HepG2 (cell line): ENCODE measurements around the gene PAN2. TPM values are rescaled to one million over a fixed set of nuclear protein-coding genes. Genes with fewer than 3 reads are reported as not detected.
A peak's percentile ranks its signal among the peaks of the same experiment; 100 is the strongest.

Experiments used
- HOXA3 ChIP-seq: sonication (generic); formaldehyde crosslinking; IDR thresholded peaks from 2 replicates; pipeline ENCODE4 v1.5.0; 2020; ENCODE audit warnings: missing genetic modification reagents
- KLF15 ChIP-seq: sonication (generic); formaldehyde crosslinking; IDR thresholded peaks from 2 replicates; pipeline ENCODE4 v1.8.1; 2023; ENCODE audit warnings: borderline replicate concordance, mild to moderate bottlenecking, inconsistent platforms, missing genetic modification reagents, mixed read lengths
- MBNL3 ChIP-seq: fragments of 250-450 bp; sonication (Bioruptor Pico); conservative IDR thresholded peaks from 2 replicates; pipeline ENCODE4 v1.8.0; 2022; ENCODE audit warnings: mild to moderate bottlenecking, inconsistent platforms
- MEIS1 ChIP-seq: sonication (generic); formaldehyde crosslinking; IDR thresholded peaks from 2 replicates; pipeline ENCODE4 v1.9.0; 2021; ENCODE audit warnings: mild to moderate bottlenecking, missing genetic modification reagents, moderate library complexity, borderline replicate concordance
- MIER3 ChIP-seq: IDR thresholded peaks from 2 replicates; pipeline ENCODE4 v1.6.1; 2016; ENCODE audit warnings: missing compliant biosample characterization, borderline replicate concordance
- NCOA1 ChIP-seq: sonication (generic); formaldehyde crosslinking; IDR thresholded peaks from 2 replicates; pipeline ENCODE4 v1.9.0; 2021; ENCODE audit warnings: missing genetic modification reagents
- PAX8 ChIP-seq: sonication (generic); formaldehyde crosslinking; IDR thresholded peaks from 2 replicates; pipeline ENCODE4 v1.8.0; 2022; ENCODE audit warnings: mild to moderate bottlenecking, missing genetic modification reagents, borderline replicate concordance
- POLR2AphosphoS5 ChIP-seq: IDR thresholded peaks from 2 replicates; pipeline ENCODE4 v1.6.1; 2012; ENCODE audit warnings: low read depth, low read length
- PRPF4 ChIP-seq: fragments of 200-400 bp; formaldehyde crosslinking; IDR thresholded peaks from 2 replicates; pipeline ENCODE4 v1.6.1; 2016; ENCODE audit warnings: low read length, low read depth; ENCODE audit not compliant: poor library complexity, severe bottlenecking
- SALL1 ChIP-seq: sonication (generic); formaldehyde crosslinking; IDR thresholded peaks from 2 replicates; pipeline ENCODE4 v1.8.0; 2022; ENCODE audit warnings: mild to moderate bottlenecking, missing genetic modification reagents
- SMYD3 ChIP-seq: sonication (generic); formaldehyde crosslinking; IDR thresholded peaks from 2 replicates; pipeline ENCODE4 v1.8.1; 2023; ENCODE audit warnings: mild to moderate bottlenecking, missing genetic modification reagents
- ZNF616 ChIP-seq: sonication (generic); formaldehyde crosslinking; IDR thresholded peaks from 2 replicates; pipeline ENCODE4 v1.5.0; 2020; ENCODE audit warnings: low read depth, mild to moderate bottlenecking, missing genetic modification reagents
- ZNF670 ChIP-seq: sonication (generic); formaldehyde crosslinking; IDR thresholded peaks from 2 replicates; pipeline ENCODE4 v1.8.0; 2022; ENCODE audit warnings: mild to moderate bottlenecking, missing genetic modification reagents, borderline replicate concordance
- ZNF713 ChIP-seq: sonication (generic); formaldehyde crosslinking; IDR thresholded peaks from 2 replicates; pipeline ENCODE4 v1.4.0; 2020; ENCODE audit warnings: mild to moderate bottlenecking, missing genetic modification reagents
- ZSCAN21 ChIP-seq: sonication (generic); formaldehyde crosslinking; IDR thresholded peaks from 2 replicates; pipeline ENCODE4 v1.8.0; 2022; ENCODE audit warnings: mild to moderate bottlenecking, missing genetic modification reagents, moderate library complexity, borderline replicate concordance
- polyA plus RNA-seq, 8 experiments: library from polyadenylated mRNA; depleted of rRNA in 3 of 8; stranded (reverse) in 7 of 8; unstranded in 1 of 8; fragments of >200 nt; fragmentation: Illumina TruSeq in 4 of 8; extraction: Trizol in 4 of 8; gene quantifications; 2 replicates each; pipeline versions ENCODE4 v1.2.1 to v1.2.3, GENCODE V29; 2011 to 2016; ENCODE audit warnings: low read depth in 4 of 8, missing spikeins in 1 of 8, mixed read lengths in 1 of 8; ENCODE audit not compliant: insufficient read depth in 1 of 8
- total RNA-seq, 5 experiments: library from RNA; depleted of rRNA; stranded (reverse); fragments of >200 nt; fragmentation: Illumina TruSeq; extraction: Trizol; gene quantifications; 2 replicates each; pipeline ENCODE4 v1.2.3, GENCODE V29; 2016; ENCODE audit warnings: low read depth in 1 of 5
- TF ChIP-seq, protein P1 (sequence below): sonication (generic); formaldehyde crosslinking; IDR thresholded peaks from 2 replicates; pipeline ENCODE4 v1.8.1; 2022; ENCODE audit warnings: low read depth, mild to moderate bottlenecking, missing genetic modification reagents
- TF ChIP-seq, protein P2 (sequence below): sonication (generic); formaldehyde crosslinking; IDR thresholded peaks from 2 replicates; pipeline ENCODE4 v1.4.0; 2020; ENCODE audit warnings: missing genetic modification reagents
- TF ChIP-seq, protein P3 (sequence below): sonication (generic); formaldehyde crosslinking; IDR thresholded peaks from 2 replicates; pipeline ENCODE4 v1.5.1; 2020; ENCODE audit warnings: missing genetic modification reagents, mild to moderate bottlenecking, borderline replicate concordance

Gene PAN2
- total and polyA plus RNA-seq, 2 of the 13 experiments (the other 11 are each of a cell fraction or from before 2014, with no cell fraction given), result 27.2 to 61.1 TPM

DNA sequence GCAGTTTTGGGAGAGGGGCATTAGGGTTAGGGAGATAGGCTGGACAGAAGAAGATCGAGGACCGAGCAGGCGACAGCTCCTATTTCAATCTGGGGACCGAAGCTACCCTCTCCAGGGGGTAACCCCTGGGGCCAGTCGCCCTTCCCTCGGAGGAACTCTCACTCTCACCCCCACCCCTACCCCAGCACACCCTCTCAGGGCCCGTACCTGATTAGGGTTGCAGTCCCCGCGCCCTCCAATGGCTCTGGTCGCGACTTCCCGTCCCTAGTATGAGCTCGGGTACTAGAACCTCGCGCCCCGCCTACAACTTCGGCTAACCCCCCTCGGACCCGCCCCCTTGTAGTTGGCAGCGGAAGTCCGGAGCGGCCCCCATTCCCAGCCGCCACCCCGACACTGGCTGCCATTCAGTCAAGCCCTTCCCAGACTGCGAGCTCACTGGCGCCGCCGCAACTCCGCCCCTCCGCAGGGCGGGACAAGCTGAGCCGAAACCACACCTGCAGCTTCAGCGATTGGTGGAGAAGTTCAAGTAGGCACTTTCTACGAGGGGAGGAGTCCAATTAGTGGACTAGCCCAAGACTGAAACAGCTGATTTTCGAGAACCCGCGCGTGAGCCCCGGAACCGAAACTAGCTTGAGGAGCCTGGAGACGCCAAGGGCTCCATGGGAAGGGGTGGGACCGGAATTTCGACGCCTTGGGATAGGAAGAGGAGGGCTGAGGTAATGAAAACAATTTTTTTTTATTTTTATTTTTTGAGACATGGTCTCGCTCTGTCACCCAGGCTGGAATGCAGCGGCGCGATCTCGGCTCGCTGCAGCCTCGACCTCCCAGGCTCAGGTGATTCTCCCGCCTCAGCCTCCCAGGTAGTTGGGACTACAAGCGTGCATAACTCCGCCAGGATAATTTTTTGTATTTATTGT lies 26.3 kb upstream of the PAN2 start, which contains the start of gene STAT2 (continued):
- TF ChIP-seq, protein P1, sequence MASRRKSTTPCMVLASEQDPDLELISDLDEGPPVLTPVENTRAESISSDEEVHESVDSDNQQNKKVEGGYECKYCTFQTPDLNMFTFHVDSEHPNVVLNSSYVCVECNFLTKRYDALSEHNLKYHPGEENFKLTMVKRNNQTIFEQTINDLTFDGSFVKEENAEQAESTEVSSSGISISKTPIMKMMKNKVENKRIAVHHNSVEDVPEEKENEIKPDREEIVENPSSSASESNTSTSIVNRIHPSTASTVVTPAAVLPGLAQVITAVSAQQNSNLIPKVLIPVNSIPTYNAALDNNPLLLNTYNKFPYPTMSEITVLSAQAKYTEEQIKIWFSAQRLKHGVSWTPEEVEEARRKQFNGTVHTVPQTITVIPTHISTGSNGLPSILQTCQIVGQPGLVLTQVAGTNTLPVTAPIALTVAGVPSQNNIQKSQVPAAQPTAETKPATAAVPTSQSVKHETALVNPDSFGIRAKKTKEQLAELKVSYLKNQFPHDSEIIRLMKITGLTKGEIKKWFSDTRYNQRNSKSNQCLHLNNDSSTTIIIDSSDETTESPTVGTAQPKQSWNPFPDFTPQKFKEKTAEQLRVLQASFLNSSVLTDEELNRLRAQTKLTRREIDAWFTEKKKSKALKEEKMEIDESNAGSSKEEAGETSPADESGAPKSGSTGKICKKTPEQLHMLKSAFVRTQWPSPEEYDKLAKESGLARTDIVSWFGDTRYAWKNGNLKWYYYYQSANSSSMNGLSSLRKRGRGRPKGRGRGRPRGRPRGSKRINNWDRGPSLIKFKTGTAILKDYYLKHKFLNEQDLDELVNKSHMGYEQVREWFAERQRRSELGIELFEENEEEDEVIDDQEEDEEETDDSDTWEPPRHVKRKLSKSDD (CRISPR knock-in tag), result no peak
- peak; percentile 28; the same call in 1 of the 2 replicates for TF ChIP-seq MEIS1 (CRISPR knock-in tag)
- peak; percentile 19; the same call in 1 of the 2 replicates for TF ChIP-seq ZNF670 (CRISPR knock-in tag)
- TF ChIP-seq, protein P2, sequence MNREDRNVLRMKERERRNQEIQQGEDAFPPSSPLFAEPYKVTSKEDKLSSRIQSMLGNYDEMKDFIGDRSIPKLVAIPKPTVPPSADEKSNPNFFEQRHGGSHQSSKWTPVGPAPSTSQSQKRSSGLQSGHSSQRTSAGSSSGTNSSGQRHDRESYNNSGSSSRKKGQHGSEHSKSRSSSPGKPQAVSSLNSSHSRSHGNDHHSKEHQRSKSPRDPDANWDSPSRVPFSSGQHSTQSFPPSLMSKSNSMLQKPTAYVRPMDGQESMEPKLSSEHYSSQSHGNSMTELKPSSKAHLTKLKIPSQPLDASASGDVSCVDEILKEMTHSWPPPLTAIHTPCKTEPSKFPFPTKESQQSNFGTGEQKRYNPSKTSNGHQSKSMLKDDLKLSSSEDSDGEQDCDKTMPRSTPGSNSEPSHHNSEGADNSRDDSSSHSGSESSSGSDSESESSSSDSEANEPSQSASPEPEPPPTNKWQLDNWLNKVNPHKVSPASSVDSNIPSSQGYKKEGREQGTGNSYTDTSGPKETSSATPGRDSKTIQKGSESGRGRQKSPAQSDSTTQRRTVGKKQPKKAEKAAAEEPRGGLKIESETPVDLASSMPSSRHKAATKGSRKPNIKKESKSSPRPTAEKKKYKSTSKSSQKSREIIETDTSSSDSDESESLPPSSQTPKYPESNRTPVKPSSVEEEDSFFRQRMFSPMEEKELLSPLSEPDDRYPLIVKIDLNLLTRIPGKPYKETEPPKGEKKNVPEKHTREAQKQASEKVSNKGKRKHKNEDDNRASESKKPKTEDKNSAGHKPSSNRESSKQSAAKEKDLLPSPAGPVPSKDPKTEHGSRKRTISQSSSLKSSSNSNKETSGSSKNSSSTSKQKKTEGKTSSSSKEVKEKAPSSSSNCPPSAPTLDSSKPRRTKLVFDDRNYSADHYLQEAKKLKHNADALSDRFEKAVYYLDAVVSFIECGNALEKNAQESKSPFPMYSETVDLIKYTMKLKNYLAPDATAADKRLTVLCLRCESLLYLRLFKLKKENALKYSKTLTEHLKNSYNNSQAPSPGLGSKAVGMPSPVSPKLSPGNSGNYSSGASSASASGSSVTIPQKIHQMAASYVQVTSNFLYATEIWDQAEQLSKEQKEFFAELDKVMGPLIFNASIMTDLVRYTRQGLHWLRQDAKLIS, result no peak
- no peak for TF ChIP-seq ZNF616 (CRISPR knock-in tag)
- peak; percentile 75 for TF ChIP-seq HOXA3 (CRISPR knock-in tag)
- no peak for TF ChIP-seq PRPF4
- no peak for TF ChIP-seq MBNL3 (CRISPR knock-in tag)
- TF ChIP-seq POLR2AphosphoS5, result peak; percentile 73
- TF ChIP-seq MIER3 (CRISPR knock-in tag), result peak; percentile 6; the same call in 1 of the 2 replicates
- no peak for TF ChIP-seq PAX8 (CRISPR knock-in tag)
- no peak for TF ChIP-seq ZNF713 (CRISPR knock-in tag)
- TF ChIP-seq NCOA1 (CRISPR knock-in tag), result no peak
- 0 out of 2 replicates have a peak, but pooled peaks have one; percentile 30 for TF ChIP-seq SMYD3 (CRISPR knock-in tag)
- TF ChIP-seq, protein P3, sequence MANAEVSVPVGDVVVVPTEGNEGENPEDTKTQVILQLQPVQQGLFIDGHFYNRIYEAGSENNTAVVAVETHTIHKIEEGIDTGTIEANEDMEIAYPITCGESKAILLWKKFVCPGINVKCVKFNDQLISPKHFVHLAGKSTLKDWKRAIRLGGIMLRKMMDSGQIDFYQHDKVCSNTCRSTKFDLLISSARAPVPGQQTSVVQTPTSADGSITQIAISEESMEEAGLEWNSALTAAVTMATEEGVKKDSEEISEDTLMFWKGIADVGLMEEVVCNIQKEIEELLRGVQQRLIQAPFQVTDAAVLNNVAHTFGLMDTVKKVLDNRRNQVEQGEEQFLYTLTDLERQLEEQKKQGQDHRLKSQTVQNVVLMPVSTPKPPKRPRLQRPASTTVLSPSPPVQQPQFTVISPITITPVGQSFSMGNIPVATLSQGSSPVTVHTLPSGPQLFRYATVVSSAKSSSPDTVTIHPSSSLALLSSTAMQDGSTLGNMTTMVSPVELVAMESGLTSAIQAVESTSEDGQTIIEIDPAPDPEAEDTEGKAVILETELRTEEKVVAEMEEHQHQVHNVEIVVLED (CRISPR knock-in tag), result peak; percentile 52; the same call in 1 of the 2 replicates
- peak; percentile 77 for TF ChIP-seq SALL1 (CRISPR knock-in tag)
- no peak for TF ChIP-seq ZSCAN21 (CRISPR knock-in tag)
- TF ChIP-seq KLF15 (CRISPR knock-in tag), result no peak
